Measurements from ENCODE around the gene ADAMTS15. TPM values are rescaled to one million over a fixed set of nuclear protein-coding genes. Genes with fewer than 3 reads are reported as not detected.

Gene ADAMTS15, protein sequence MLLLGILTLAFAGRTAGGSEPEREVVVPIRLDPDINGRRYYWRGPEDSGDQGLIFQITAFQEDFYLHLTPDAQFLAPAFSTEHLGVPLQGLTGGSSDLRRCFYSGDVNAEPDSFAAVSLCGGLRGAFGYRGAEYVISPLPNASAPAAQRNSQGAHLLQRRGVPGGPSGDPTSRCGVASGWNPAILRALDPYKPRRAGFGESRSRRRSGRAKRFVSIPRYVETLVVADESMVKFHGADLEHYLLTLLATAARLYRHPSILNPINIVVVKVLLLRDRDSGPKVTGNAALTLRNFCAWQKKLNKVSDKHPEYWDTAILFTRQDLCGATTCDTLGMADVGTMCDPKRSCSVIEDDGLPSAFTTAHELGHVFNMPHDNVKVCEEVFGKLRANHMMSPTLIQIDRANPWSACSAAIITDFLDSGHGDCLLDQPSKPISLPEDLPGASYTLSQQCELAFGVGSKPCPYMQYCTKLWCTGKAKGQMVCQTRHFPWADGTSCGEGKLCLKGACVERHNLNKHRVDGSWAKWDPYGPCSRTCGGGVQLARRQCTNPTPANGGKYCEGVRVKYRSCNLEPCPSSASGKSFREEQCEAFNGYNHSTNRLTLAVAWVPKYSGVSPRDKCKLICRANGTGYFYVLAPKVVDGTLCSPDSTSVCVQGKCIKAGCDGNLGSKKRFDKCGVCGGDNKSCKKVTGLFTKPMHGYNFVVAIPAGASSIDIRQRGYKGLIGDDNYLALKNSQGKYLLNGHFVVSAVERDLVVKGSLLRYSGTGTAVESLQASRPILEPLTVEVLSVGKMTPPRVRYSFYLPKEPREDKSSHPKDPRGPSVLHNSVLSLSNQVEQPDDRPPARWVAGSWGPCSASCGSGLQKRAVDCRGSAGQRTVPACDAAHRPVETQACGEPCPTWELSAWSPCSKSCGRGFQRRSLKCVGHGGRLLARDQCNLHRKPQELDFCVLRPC
- total RNA-seq, result 10 to 100 TPM in 8 of 10 donors, 1 to 10 TPM in 2; 7.7 to 49.4 (median 14.2) TPM
- 10 to 100 TPM; 16.9 to 36.3 TPM for polyA plus RNA-seq
- long read RNA-seq, donor 1, partial matches to known transcripts, result 7 of 18 reads
- long read RNA-seq, donor 1, other reads (novel, unspliced or antisense), result 11 of 18 reads
- long read RNA-seq, donor 2, partial matches to known transcripts, result 5 of 5 reads
- long read RNA-seq, donor 2, other reads (novel, unspliced or antisense), result 0 of 5 reads
- long read RNA-seq, donor 3, full-length matches to known transcripts, result 2 of 25 reads
- long read RNA-seq, donor 3, partial matches to known transcripts, result 9 of 25 reads
- long read RNA-seq, donor 3, other reads (novel, unspliced or antisense), result 14 of 25 reads

DNA sequence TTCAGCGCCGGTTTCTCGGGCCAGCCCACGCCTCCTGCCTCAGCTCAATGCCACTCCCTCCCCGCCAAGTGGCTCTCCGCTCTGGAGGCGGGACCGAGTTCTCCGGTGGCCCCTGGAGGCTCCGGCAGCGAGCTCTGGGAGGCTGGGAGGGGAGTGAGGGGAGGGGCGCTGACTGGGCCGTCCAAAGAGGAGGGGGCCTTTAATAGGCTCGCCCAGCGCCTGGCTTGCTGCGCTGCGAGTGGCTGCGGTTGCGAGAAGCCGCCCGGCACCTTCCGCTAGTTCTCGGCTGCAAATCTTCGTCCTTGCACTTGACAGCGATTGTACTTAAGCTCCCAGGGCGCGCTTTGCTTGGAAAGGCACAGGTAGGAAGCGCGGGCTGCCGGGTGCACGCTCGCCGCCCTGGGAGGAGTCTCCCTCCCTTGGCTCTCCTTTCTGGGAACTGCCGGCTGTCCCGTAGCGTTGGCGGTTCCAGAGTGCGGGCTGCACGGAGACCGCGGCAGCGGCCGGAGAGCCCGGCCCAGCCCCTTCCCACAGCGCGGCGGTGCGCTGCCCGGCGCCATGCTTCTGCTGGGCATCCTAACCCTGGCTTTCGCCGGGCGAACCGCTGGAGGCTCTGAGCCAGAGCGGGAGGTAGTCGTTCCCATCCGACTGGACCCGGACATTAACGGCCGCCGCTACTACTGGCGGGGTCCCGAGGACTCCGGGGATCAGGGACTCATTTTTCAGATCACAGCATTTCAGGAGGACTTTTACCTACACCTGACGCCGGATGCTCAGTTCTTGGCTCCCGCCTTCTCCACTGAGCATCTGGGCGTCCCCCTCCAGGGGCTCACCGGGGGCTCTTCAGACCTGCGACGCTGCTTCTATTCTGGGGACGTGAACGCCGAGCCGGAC is at the start of gene ADAMTS15:
TSS of gene ADAMTS15 (plus strand) at position 230 of the 894 bp plus-strand sequence. CDS start at position 559, 329 bp downstream.
- H3K4me1 ChIP-seq, result peaks cover 8 to 61% (median 50%) of the 10 kb centered on the region in 9 donors

GRCh38 chr11:130399196-130399595 is 49.2 kb upstream of the ADAMTS15 start:
- Histone ChIP-seq H3K27ac (no peak overlapping the region), H3K36me3 (no peaks in the 10 kb centered on the region), H3K9me3 (no peaks in the 10 kb centered on the region), H3K4me1 (peaks cover 0 to 38% (median 32%) of the 10 kb centered on the region in 9 donors), H3K4me3 (no peak overlapping the region), H3K27me3 (no peaks in the 10 kb centered on the region)
- intact Hi-C loops (cut with DNase I), result no loop called here
- no peak for DNase-seq
- no peak for ATAC-seq
- TF ChIP-seq CTCF (IDR thresholded peaks at IDR 0.05), result no peak
- 88 to 89% methylated on average over 2 of the region's 2 CpGs for WGBS, 2 donors

More for the DNA sequence above, at the start of gene ADAMTS15:
- peaks cover 0 to 40% (median 0%) of the 10 kb centered on the region in 7 donors for H3K27me3 ChIP-seq
- peak within 1 kb of the TSS; percentile 69 to 98 (median 80) for H3K4me3 ChIP-seq
- intact Hi-C loops (cut with DNase I), result loop anchor here in 3 of 10 donors (2.0 to 5.0 kb wide), 4 partner anchors 228 to 379 kb away; no protein-coding TSS in a partner anchor
- no peak for TF ChIP-seq CTCF (IDR thresholded peaks at IDR 0.05)
- peak; percentile 76 to 86 (median 83) for ATAC-seq
- DNase-seq, result peak; percentile 85 to 91
- no peaks in the 10 kb centered on the region for H3K36me3 ChIP-seq
- no peaks in the 10 kb centered on the region for H3K9me3 ChIP-seq
- H3K27ac ChIP-seq, result peak within 1 kb of the TSS; percentile 41 to 91 (median 82)
- WGBS, 2 donors, result 0 to 1% methylated on average over 65 to 75 of the region's 75 CpGs

GRCh38 chr11:130400781-130401483 is 47.5 kb upstream of the ADAMTS15 start:
- Histone ChIP-seq H3K4me1 (peaks cover 0 to 44% (median 32%) of the 10 kb centered on the region in 9 donors), H3K36me3 (no peaks in the 10 kb centered on the region), H3K27ac (peak overlapping the region in 6 of 10 donors; percentile 20 to 71 (median 50)), H3K4me3 (no peak overlapping the region), H3K27me3 (no peaks in the 10 kb centered on the region), H3K9me3 (no peaks in the 10 kb centered on the region)
- TF ChIP-seq CTCF (IDR thresholded peaks at IDR 0.05), result no peak
- DNase-seq (peak in 1 of 2 donors; percentile 51), ATAC-seq (peak in 7 of 8 donors; percentile 37 to 66 (median 50))
- intact Hi-C loops (cut with DNase I), result loop anchor here in 1 of 10 donors (10.0 kb wide), 1 partner anchor 186 kb away; no protein-coding TSS in a partner anchor
- 36 to 48% methylated on average over 13 of the region's 13 CpGs for WGBS, 2 donors

All from heart right ventricle (tissue), 16 donors.